Suppressor macrophage treated with lipopolysaccharide for 4 hours (primary cell): Measurements from ENCODE around the gene CYREN.

Experiments used
- DNase-seq: peaks from one replicate; pipeline ENCODE4 v3.0.0-alpha.2; 2020

Gene CYREN

DNA sequence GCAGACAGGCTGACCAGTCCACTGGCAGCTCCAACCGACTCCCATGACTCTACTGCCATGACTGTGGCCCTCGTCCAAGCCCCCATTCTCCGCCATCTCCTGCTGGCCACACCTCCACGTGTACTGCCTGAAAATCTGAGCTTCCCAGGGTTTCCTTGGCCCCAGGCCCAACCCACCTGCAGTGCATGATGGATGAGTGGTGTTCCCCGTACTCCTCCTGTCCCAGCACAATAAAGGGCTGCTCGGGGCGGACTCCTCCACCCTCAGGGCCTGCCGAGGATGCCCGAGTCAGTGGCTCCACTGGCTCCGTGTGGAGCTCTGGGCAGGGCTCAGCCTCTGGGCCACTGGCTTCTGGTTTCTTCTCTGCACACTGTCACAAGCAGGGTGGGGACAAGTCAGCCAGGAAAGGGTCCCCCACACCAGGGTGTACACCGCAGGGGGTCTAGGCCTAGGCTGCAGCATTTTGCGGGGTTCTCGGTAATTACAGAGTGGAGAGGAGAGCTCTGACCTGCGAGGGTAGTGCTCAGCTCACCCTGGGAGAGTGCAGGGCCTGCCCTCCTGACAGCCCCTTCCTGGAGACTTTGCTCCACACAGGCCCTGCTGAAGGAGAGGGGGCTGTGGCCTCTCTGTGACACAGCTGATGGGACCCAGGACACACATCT, 25.6 kb upstream of the CYREN start:
- DNase-seq = no peak

GRCh38 chr7:135195156-135195555, 24.6 kb upstream of the CYREN start:
- no peak for DNase-seq

DNA sequence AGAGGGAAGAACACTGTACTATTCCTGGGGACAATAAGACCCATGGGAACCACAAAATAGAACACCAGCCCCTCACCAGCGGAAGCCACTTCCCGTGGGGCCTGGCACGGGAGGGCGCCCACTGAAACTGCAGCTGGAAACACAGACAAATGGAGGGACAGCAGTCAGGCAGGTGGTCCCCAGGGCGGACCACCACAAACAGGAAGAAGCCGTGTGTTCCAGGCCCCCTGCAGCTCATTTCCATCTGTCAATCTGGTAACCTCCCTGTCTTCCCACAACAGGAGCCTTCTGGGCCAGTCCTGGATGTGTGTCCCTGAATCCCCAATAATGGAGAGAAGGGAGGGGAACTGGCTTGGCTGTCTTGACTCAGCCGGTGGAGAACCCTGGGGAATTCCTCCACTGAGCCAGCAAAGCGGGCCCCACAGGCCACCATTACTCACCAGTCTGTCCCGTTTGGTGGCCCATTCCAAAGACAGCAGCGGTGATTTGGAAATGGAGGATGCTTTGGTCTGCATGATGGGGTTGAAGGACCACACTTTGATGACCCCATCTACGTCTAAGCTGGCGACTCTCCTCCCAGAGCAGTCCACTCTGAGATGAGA, 24.1 kb upstream of the CYREN start:
- no peak for DNase-seq

GRCh38 chr7:135193615-135194081, 23.1 kb upstream of the CYREN start:
- DNase-seq = no peak

DNA sequence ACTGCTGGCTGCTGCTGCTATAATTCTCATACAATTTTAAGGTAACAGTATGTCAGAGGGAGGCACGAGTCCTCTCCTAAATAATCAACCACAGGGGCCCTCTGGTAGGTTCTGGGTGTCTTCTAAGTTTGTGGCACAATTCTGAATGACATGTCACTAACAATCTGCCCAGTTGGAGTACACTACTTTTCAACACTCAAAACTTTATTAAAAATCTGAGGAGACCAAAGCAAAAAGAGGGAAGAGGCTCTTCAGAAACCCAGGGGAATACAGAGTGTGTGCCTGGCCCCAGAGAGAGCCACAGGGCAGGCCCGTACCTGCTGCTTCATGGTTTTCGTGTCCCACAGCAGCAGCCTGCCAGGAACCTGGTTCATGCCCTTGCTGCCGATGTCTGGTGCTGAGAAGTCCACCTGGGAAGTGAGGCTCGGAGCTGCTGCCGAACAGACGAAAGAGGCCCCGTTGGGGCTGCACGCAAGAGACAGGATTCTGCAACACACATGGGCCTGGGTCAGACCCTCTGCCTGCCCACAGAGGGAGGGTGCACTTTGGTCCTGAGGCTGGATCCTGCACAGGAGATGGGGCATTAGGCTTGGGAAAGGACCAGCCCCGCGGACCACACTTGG, 22.5 kb upstream of the CYREN start:
- no peak for DNase-seq

DNA sequence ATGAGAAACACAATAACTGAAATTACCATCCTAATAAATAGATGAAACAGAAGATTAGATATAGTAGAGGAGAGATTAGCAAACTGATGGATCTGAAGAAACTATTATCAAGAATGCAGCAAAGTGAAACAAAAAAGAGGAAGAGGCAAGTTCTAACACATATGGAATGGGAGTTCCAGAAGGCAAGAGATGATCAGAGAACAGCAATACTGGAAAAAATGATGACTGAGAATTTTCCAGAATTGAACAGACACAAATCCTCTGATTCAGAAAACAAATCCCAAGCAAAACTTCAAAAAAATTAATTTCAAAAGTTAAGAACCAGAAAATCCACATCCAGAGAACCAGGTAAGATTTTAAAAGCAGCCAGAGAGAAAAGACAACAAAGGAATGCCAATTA, 20.2 kb upstream of the CYREN start:
- no peak for DNase-seq

- DNase-seq = no peak
Observed at GRCh38 chr7:135189961-135190360, 19.5 kb upstream of the CYREN start.

DNA sequence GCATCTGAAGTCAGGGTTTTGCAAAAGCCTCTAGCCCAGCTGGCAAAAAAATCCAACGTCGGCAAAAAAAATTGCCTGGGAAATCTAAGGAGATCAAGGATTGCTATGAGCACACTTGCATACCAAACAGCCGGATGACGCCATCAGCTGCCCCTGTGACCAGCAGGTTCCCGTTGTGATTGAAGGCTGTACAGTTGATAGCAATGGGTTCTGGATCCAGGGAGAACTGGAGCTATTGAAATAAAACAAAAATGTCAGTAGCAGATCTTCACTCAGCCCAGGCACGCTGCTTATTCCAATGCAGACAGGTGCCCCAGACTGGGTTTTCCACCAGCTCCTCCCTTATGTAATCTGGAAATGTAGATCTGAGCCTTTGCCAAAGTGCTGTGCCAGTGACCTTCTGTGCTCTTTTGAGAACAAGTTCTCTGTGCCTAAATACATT, 18.7 kb upstream of the CYREN start:
- no peak for DNase-seq

GRCh38 chr7:135188298-135188984, 17.9 kb upstream of the CYREN start:
- DNase-seq = no peak

GRCh38 chr7:135186841-135187253, 16.3 kb upstream of the CYREN start:
- DNase-seq = no peak

DNA sequence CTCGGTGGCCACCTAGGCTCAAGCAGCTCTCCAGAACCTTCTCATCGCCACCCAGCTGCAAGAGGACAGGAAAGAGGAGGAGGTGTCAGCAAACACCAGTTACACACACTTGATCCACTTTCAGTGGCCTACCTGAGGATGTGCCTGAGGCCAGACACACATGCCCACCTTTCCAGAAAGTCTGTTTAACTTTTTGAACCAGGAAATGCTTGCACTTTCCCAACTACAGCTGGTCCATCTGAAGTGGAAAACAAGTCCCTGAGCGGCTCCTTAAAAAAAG, 15.7 kb upstream of the CYREN start:
- no peak for DNase-seq

GRCh38 chr7:135185471-135186260, 15.2 kb upstream of the CYREN start:
- no peak for DNase-seq

DNA sequence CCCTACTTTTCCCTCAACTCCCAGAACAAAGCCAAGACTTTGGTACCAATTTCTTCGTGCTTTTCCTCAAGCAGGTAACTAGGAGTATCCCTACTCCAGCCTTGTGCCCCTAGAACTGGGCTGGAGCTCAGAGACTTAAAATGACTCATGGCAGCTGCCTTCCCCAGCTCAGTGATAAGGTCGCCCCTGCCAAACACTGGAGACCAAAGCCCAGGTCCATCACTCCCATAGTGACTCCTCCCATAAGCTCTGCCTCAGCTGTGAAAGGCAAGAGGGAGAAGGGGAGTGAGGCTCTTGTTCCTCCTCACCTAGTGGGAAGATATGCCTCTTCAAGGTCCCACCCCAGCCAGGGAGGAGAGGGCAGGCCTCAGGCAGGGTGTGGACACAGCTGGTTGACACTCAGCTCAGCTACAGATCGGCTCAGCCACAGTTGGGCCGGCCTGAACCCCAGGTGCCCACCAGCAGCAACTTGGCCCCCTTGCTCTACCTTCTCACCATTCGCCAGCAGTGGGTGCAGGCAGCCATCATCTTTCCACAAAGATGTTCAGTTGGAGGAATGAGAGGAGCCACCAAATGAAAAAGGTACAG, 13.8 kb upstream of the CYREN start:
- DNase-seq = no peak

- no peak for DNase-seq
Observed at GRCh38 chr7:135183478-135183877, 13.0 kb upstream of the CYREN start.

DNA sequence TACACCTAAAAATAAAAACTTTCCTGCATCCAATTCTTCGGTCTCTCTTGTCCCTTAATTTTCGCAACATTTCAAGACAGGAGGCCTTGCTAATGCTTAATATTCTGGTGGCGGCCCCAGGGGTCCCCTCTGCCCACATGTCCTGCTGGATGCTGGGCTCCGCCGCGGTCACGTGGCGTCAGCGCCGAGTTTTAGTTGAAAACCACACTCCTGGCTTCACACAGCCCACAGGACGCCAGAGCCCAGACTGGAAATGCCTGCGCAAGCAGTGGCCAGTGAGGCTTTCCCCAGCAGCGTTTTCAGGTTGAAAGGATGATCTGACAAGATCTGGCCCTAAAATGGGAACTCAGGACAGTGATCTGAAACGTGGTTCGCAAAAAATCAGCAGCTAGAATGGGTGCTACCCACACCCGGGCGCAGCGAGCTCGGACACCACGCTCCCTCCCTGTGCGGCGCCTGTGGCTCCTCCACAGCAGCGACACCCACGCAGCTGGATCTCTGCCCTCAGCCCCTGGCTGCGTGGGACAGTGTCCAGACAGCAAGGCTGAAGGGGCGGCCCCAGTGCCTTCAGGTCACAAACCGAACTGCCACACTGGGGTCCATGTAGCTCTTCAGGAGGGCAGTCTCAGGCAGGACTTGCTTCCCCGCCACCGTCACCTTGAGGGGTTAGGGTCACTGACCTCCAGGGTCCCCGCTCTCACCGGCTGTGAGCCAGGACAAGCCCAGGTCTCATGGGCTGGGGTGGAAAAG, 11.6 kb upstream of the CYREN start:
- DNase-seq = no peak

- no peak for DNase-seq
Observed at GRCh38 chr7:135181261-135181928, 10.9 kb upstream of the CYREN start.

DNA sequence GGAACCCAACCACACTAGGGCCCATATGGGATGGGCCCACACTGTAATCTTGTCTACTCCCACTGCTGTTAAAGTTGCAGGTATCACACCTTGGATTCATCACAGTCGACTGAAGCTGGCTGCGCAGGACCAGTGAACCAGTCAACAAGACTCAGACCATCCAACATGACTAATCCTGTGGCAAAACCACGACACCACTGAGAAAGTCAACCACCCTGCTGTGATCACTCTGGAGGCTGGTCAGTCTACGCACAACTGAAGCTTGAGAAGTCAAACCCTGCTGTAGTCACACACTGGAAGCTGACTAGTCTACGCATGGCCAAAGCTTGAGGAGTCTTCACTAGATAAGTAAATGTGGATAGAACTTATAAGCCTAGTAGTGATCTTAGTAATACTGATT, 9.6 kb upstream of the CYREN start:
- DNase-seq = no peak

- no peak for DNase-seq
Observed at GRCh38 chr7:135179321-135179925, 8.9 kb upstream of the CYREN start.

GRCh38 chr7:135178364-135178763, 7.9 kb upstream of the CYREN start:
- no peak for DNase-seq

DNA sequence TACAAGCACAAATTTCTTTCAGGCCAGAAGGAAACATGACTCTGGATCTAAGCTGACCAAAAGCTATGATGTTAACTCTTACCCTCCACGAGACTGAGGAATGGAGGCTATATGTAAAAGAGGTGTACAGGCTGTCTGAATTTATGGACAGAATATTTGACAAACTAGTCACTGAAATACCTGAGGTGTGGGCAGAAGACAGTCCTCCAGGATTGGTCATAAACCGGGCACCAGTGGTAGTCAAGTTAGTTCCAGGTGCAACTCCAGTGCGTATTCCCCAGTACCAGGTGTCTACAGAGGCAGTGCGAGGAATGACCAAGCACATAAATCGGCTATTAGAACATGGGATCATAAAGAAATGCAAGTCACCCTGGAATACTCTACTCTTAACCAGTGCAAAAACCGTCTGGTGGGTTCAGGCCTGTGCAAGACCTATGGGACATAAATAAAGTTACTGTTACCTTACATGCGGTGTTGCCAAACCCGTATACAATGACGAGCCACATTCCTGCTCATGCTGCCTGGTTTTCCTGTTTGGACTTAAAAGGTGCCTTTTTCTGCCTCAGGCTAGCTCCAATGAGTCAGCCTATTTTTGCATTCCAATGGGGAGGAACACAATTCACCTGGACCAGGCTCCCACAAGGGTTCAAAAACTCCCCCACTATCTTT, 6.7 kb upstream of the CYREN start:
- DNase-seq = no peak
